K562 (cell line): Measurements from ENCODE around the gene MEIKIN. TPM values are rescaled to one million over a fixed set of nuclear protein-coding genes. Genes with fewer than 3 reads are reported as not detected.

Experiments
- CTCF ChIP-seq, 3 experiments: IDR thresholded peaks in 2 of 3; conservative IDR thresholded peaks in 1 of 3; 2 replicates each; pipeline ENCODE4 v1.5.1; 2011 to 2012; ENCODE audit warnings: low read length in 3 of 3, mild to moderate bottlenecking in 3 of 3, control low read depth in 2 of 3, improper control_type of control experiment in 1 of 3, inconsistent platforms in 1 of 3, low read depth in 1 of 3, mixed read lengths in 1 of 3, moderate library complexity in 1 of 3; ENCODE audit not compliant: insufficient read depth in 2 of 3
- ILF3 ChIP-seq: fragments of 450-650 bp; IDR thresholded peaks from 2 replicates; pipeline ENCODE4 v1.6.1; 2018; ENCODE audit warnings: antibody characterized with exemption, mild to moderate bottlenecking, moderate library complexity, borderline replicate concordance
- NFIX ChIP-seq: fragments of 250-450 bp; sonication (Bioruptor Pico); IDR thresholded peaks from 2 replicates; pipeline ENCODE4 v1.4.0; 2020; ENCODE audit warnings: low read depth, mild to moderate bottlenecking, moderate library complexity
- NFXL1 ChIP-seq: fragments of 450-650 bp; formaldehyde crosslinking; IDR thresholded peaks from 2 replicates; pipeline ENCODE4 v1.4.0; 2021; ENCODE audit warnings: mild to moderate bottlenecking
- PHB ChIP-seq: fragments of 250-450 bp; sonication (Bioruptor Pico); IDR thresholded peaks from 2 replicates; pipeline ENCODE4 v1.5.0; 2021
- POLR2AphosphoS5 ChIP-seq: IDR thresholded peaks from 2 replicates; pipeline ENCODE4 v1.6.1; 2011; ENCODE audit warnings: mild to moderate bottlenecking, low read depth, low read length, moderate library complexity; ENCODE audit not compliant: control insufficient read depth, insufficient read depth
- REST ChIP-seq, 2 experiments: fragments of 450-650 bp; formaldehyde crosslinking in 1 of 2; IDR thresholded peaks; 2 replicates each; pipeline versions ENCODE4 v1.4.0 to v1.6.1; 2014 to 2020; ENCODE audit warnings: mild to moderate bottlenecking in 2 of 2, borderline replicate concordance in 1 of 2, low read depth in 1 of 2
- RFX1 ChIP-seq: fragments of 450-650 bp; IDR thresholded peaks from 2 replicates; pipeline ENCODE4 v1.6.1; 2016; ENCODE audit warnings: mild to moderate bottlenecking, moderate library complexity
- TCF3 ChIP-seq: sonication (generic); formaldehyde crosslinking; IDR thresholded peaks from 2 replicates; pipeline ENCODE4 v1.4.0; 2020; ENCODE audit warnings: mild to moderate bottlenecking, missing genetic modification reagents
- UBTF ChIP-seq, 2 experiments: IDR thresholded peaks; 2 replicates each; pipeline ENCODE4 v1.6.1; 2012; ENCODE audit warnings: improper control_type of control experiment in 2 of 2, low read depth in 2 of 2, low read length in 2 of 2, borderline replicate concordance in 1 of 2
- ZBTB8A ChIP-seq: fragments of 450-650 bp; IDR thresholded peaks from 2 replicates; pipeline ENCODE4 v1.6.1; 2018; ENCODE audit warnings: mild to moderate bottlenecking, moderate library complexity; ENCODE audit not compliant: partially characterized antibody
- ZNF134 ChIP-seq: fragments of 250-450 bp; sonication (Bioruptor Pico); conservative IDR thresholded peaks from 2 replicates; pipeline ENCODE4 v1.4.0; 2020
- ZNF780A ChIP-seq: fragments of 250-450 bp; sonication (Bioruptor Pico); IDR thresholded peaks from 2 replicates; pipeline ENCODE4 v1.5.0; 2021; ENCODE audit warnings: mild to moderate bottlenecking
- ZZZ3 ChIP-seq: fragments of 450-650 bp; IDR thresholded peaks from 2 replicates; pipeline ENCODE4 v1.6.1; 2016; ENCODE audit warnings: antibody characterized with exemption, mild to moderate bottlenecking, moderate library complexity
- polyA plus RNA-seq, 8 experiments: library from polyadenylated mRNA; depleted of rRNA in 4 of 8; stranded (reverse) in 5 of 8; unstranded in 3 of 8; fragments of >200 nt; fragmentation: Nextera tagmentation in 2 of 8; fragmentation: Illumina TruSeq in 1 of 8; extraction: Ambion mirVana in 2 of 8; extraction: Trizol in 1 of 8; gene quantifications; 2 replicates each; pipeline versions ENCODE4 v1.2.1 to v1.2.3, GENCODE V29; 2011 to 2014; ENCODE audit warnings: inconsistent platforms in 1 of 8, missing spikeins in 1 of 8
- total RNA-seq, 7 experiments: library from RNA; depleted of rRNA in 6 of 7; stranded (reverse); fragments of >200 nt in 6 of 7; fragmentation: Illumina TruSeq in 2 of 7; extraction: Trizol in 2 of 7; gene quantifications; 2 replicates each; pipeline versions ENCODE4 v1.2.1 to v1.2.3, GENCODE V29; 2011 to 2021; ENCODE audit warnings: low replicate concordance in 1 of 7

Gene MEIKIN
- total and polyA plus RNA-seq, 9 of the 15 experiments (the other 6 are each of a cell fraction or from before 2014, with no cell fraction given) = 0.18 TPM; not detected in 8

- peak; percentile 94 for TF ChIP-seq REST (IDR thresholded peaks at IDR 0.05; ENCODE audit: borderline replicate concordance)
- TF ChIP-seq REST (CRISPR knock-in tag; IDR thresholded peaks at IDR 0.05; ENCODE audit: low read depth) = peak; percentile 72; the same call in 1 of the 2 replicates
- no peak; the same call in 1 of the 2 replicates for TF ChIP-seq PHB (CRISPR knock-in tag)
- TF ChIP-seq CTCF (IDR thresholded peaks at IDR 0.05 in 2 of 3, conservative IDR thresholded peaks at IDR 0.05 in 1 of 3; ENCODE audit: insufficient read depth in 2 of 3, low read depth in 1 of 3, low read length in 3 of 3) = peak in 2 of 3 experiments; percentile 20 to 26; a peak in 1 of 6 replicates
- TF ChIP-seq ZNF780A = no peak
- TF ChIP-seq ZBTB8A = no peak
- peak; percentile 80 for TF ChIP-seq POLR2AphosphoS5
- TF ChIP-seq ZZZ3 = no peak
- 0 out of 2 replicates have a peak, but pooled peaks have one; percentile 7 for TF ChIP-seq NFIX
- no peak for TF ChIP-seq NFXL1
- TF ChIP-seq ZNF134 (CRISPR knock-in tag) = 0 out of 2 replicates have a peak, but pooled peaks have one; percentile 26
- TF ChIP-seq TCF3 (CRISPR knock-in tag) = no peak; the same call in none of the 2 replicates
- TF ChIP-seq RFX1 = peak; percentile 40; the same call in 1 of the 2 replicates
- no peak for TF ChIP-seq ILF3
- no peak; a peak in 1 of 4 replicates for TF ChIP-seq UBTF (IDR thresholded peaks at IDR 0.05; ENCODE audit: borderline replicate concordance in 1 of 2, low read depth in 2 of 2, low read length in 2 of 2)
Observed at GRCh38 chr5:131796793-131797693, 148.4 kb downstream of the MEIKIN start, which contains the start of gene FNIP1 (continued).
